Measurements from ENCODE around the gene CFAP299.

Gene CFAP299

DNA sequence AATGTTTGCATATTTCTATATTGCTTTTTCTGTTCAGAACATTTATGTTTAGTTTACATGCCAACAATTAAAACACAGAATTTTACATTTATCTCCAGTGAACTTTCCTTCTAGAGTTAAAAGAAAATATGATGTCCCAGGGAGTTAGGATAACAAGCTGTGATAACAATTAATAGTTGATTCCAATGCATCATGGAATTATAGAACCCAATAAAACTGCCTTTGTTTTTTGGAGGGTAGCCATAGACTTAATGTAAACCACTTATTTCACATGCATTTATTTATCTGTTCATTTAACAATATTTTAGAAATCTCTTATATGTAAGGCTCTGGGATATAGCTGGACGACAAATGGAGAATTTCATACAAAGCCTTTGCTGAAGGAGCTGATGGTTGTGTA lies 180.0 kb downstream of the CFAP299 start:
- no peak for DNase-seq (ENCODE audit: low read depth in 2 of 2)

DNA sequence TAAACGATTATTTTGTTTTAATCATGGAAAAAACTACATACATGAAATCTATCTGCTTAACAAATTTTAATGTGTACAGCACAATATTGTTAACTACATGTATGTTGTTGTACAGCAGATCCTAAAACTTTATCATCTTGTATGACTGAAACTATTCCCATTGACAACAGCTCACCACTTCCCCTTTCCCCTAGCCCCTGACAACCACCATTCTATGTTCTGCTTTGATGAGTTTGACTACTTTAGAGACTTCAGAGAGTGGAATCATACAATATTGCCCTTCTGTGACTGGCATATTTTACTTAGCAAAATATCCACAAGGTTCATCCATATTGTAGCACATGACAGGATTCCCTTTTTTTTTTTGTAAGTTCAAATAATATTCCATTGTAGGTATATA lies 185.9 kb downstream of the CFAP299 start:
- DNase-seq (ENCODE audit: low read depth in 2 of 2) = no peak

DNA sequence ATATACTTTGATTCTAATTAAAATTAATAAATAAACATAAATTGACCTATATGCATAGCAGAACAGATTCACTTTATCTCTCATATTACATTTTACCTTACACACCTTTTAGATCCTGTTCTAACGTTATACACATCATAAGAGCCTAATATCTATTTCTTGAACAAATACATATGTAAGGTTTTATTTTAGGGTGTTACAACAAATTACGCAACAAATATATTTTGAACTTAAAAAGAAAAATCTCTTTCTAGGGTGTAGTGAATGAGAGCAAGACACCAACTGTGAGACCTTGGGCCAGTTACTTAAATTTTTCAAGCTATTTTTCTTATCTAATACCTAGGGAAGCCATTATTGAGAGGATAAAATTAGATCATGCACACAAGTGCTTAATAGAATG lies 191.2 kb downstream of the CFAP299 start:
- DNase-seq (ENCODE audit: low read depth in 2 of 2) = no peak

DNA sequence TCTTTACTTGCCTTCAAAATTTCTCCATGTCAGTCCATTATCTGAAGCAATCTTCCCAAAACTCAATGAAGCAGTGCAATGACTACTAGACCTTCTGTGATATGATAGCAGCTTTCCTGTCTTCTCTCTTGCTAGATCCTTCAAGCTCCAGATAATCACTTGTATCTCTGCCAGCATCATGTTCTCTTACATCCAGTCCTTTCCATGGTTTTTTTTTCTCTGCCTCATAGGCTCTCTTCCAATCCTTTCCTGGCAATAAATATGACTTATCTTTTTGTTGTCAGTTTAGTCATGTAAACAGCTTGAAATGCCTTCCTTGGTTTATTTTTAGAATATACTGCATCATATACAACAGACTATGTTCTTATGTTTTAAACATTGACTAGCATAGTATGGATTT lies 193.5 kb downstream of the CFAP299 start:
- no peak for DNase-seq (ENCODE audit: low read depth in 2 of 2)

DNA sequence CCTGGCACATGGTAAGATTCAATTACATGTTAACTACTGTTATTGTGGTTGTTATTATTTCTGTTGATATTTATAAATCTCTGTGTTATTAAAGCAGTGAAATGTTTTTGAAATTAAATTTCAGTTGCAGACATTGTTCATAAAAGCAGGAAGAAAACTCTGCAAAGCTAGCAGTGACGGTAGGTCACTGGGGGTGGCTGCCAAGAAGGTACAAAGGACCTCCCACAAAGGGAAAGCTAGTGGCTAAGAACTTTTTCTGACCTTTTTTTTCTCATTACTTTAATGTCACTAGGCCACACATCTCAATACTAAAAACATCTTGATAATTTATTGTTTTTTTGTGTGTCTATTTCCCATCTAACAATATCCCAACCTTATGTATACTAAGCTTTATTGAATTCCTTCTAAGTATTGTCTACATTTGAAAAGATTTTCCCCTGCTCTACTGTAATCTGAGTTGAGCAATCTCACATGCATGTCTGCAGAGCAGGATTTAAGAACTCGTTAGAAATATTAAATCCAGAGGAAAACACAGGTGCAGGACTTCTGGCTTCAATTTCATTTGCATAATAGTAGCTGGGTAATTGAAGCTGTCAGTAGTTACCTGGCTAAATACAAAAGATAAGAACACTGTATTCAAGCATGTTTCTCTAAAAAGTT lies 197.3 kb downstream of the CFAP299 start:
- DNase-seq (ENCODE audit: low read depth in 2 of 2) = no peak

DNA sequence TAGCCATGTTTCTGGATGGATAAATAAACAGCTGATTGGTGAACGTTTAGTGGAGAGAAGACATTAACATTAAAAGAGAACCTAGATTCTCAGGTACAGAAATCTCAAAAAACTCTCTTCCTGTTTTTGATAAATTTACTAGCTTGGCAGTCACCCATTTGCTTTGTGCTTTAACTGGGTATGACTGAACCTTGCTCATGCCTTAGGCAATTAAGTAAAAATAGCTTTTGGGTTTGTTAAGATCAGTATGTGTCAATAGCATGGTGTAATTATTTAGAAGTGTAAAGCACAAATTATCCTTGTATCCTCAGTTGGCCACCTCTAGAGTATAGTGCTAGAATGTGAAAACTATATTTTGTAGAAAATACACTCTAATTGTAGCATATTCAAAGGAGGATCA lies 200.0 kb downstream of the CFAP299 start:
- DNase-seq (ENCODE audit: low read depth in 2 of 2) = no peak

DNA sequence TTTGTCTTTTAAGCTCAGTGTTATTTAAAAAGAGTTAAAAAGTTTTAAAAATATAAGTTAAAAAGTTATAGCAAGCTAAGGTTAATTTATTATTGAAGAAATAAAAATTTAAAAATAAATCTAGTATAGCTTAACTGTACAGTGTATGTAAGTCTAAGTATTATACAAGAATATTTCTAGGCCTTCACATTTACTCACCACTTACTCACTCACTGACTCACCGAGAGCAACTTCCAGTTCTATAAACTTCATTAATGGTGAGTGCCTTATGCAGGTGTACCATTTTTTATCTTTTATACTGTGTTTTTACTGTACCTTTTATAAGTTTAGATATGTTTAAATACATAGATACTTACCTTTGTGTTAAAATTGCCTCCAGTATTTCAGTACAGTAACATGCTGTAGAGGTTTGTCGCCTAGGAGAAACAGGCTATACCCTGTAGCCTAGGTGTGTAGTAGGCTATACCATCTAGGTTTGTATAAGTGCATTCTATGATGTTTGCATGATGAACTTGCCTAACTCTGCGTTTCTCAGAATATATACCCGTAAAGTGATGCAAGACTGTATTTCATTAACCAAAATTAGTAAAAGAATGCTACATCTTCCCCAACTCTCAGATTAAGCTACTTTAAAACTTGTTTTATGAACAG lies 202.9 kb downstream of the CFAP299 start:
- no peak for DNase-seq (ENCODE audit: low read depth in 2 of 2)

DNA sequence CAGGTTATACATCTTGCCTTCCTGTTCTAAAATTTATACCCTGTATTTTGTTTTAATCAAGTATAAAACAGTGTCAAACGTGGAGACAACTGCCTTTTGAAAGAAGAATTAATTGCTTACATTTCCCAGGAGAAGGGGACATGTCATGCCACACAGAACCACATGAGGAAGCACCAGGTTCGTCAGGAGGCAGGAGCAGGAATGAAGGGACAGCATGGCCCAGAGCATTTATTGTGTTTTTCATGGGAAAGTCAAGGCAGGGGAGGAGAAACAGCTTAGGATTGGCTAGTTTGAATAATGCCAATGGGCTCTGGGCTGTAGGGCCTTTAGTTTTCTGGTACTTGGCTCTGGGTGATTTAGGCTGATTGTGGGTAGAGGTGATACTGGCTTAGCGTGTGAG lies 203.7 kb downstream of the CFAP299 start:
- DNase-seq (ENCODE audit: low read depth in 2 of 2) = no peak

DNA sequence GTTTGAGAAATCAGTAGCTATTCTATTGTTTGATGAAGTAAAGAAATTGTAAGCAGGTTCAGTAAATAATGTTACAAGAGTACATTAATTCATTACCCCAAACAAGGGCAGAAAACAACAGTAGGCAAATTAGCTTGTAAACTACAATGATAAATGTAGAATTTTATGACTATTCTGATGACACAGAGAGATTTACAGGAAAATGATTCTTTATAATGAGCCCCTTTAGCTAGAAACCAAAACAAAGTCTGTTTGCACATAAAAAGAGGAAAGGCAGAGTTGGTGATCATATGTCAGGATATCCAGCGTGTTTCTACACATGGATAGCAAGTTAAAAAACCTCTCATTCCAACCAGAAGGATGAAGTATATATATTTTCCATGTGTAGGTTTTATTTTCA lies 204.8 kb downstream of the CFAP299 start:
- DNase-seq (ENCODE audit: low read depth in 2 of 2) = no peak

DNA sequence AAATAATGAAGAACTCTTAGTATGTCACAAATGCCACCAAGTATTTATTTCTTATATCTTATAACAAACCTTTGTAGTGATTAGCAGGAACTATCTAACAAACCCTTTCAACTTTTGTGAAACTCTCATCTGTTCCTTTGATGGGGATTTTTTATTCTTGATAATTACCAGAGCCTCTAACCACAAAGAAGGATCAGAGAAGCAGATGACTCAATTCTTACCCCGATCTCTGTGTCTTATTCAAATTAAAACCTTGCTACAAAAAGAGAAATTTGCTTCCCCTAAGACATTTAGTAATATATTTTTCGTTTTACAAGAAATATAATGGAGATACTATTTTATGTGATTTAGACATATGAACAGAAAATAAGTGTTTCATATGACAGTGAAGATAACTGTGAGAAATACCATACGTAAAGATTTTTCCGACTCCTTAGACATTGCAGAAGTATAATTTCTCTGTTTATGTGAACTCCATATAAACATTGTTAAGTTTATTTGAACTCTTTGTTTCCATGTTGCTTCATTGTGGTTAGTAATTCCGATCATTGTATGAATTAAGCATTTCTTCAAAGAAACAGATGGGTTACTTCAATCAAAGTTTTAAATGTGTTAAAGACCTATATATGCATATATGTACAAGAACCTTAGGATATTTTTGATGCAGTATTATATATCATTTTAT lies 205.4 kb downstream of the CFAP299 start:
- DNase-seq (ENCODE audit: low read depth in 2 of 2) = no peak

DNA sequence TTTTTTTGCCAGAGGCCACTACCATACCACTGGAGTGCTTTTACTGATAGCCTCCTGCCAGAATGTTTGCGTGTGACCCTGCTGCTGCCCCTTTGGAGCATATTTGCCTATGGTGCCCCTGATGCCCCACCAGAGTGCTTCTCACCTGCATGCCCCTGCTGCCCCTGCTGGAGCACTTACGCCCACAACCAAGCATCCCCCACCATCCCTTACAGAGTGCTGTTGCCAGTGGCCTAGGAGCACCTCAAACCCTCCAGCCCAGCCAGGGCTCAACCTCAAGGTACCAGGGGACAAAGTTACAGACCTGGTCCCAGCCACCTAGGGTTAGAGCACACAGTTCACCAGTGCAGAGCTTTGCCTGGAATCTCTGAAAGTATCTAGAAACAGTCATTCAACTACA lies 207.2 kb downstream of the CFAP299 start:
- DNase-seq (ENCODE audit: low read depth in 2 of 2) = no peak

DNA sequence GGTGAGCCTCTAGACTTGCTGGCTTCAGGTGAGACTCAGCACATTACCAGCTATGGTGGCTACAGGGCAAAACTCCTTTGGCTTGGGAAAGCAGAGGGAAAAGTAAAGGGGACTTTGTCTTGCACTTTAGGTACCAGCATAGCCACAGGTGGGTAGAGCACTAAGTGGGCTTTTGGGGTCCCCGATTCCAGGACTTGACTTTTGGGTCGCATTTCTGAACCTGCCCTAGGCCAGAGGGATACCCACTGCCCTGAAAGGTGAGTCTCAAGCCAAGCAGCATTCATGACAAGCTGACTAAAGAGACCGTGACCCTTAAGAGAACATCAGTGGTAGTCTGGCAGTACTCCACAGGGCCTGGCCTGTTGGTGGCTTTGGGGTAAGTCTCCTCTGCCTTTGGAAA lies 224.8 kb downstream of the CFAP299 start:
- DNase-seq (ENCODE audit: low read depth in 2 of 2) = no peak

DNA sequence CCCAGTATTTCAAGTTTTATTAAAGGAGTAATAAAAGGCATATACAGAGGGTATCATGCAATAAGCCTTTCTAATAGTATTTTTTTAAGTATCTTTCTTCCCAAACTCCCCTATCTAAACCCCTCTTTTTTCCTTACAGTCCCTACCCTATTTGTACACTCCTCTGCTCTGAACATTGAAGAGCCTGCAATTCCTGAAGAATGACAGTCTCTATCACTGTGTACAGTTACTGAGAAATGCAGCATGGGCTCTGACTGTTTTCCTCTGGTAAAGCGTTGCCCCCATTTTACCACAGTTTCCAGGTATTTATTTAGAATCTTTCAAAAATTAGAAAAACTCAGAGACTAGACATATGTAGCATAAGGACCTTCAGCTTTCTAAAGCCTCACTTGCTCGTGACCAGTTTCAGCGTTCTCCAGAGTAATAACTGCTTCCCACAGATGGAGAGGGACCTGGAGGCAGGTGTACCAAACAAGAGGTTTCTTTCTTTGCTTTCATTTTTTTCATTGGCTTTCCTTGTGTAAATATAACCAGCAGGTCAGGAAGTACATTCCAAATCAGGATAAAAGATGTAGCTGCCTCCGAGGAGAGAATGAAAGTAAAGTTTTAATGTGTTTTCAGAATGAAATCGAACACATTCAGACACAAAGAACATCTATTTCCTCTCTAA lies 230.8 kb downstream of the CFAP299 start:
- DNase-seq (ENCODE audit: low read depth in 2 of 2) = no peak

DNA sequence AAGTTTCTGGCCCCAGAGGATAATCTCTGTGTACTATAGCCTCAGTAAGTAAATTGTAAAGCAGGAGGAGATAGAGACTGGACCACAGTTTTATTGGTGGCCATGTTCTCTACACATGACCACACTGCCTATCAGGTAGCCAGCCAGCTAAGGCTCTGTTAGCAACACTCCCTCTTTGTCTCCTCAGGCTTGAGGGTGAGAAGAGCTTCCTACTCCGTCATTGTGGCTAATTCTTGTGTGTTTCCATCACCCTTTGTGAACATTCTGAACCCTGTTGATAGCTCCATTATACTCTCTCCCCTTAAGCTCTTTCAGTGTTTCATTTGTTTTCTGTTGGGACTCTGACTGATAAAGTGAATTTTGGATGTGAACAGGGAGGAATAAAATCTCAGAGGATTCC lies 233.4 kb downstream of the CFAP299 start:
- no peak for DNase-seq (ENCODE audit: low read depth in 2 of 2)

DNA sequence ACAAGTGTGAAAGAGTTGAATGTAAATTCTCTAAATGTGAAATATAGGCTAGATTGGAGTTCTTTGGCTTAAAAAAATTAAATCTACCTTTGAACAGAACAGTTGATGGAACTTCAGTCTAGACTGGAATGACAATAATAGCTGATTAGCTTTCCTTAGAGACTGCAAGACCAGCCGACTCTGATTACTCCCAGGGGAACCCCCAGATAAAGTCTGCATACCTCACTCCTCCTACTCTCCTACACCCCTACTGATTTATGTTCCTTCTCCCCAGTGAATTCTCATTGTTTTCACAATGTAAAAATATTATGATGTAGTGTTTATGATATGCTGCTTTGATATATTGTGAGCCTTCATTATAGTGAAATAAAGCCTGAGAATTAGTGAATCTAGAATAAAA lies 241.3 kb downstream of the CFAP299 start:
- no peak for DNase-seq (ENCODE audit: low read depth in 2 of 2)

DNA sequence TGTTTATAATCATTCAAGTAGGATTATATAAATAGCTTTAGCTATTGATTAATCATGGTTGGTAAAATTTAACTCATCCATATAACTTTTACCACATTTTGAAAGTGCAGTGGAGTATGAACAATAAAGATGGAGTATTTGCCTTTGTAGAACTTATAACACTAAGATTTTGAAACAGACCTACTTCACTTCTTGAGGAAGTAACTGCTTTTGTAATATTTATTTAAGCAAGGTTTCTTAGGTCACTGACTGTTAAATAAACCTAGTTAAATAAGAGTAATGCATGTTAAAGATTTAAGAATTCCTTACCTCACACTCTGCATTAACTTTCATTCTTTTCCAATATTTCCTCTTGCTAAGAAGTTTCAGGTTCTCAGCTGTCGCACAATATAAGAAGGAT lies 242.5 kb downstream of the CFAP299 start:
- DNase-seq (ENCODE audit: low read depth in 2 of 2) = no peak

DNA sequence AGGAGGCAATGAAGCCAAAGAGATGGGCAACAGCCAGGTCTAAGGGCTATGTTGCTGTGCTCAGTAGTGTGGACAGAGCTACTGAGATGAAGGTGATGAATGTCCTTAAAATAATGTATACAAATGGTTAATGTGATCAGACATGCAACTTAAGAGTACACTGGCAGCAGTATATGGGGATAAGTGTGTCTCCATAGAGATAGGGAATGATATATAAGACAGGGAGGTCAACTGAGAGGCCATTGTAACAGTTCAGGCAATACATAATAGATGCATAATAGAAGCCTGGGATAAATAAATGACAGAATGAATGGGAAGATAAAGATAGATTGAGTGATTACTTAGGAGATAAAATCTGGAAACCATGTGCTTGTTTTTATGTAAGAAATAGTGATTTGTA lies 250.0 kb downstream of the CFAP299 start:
- DNase-seq (ENCODE audit: low read depth in 2 of 2) = no peak

DNA sequence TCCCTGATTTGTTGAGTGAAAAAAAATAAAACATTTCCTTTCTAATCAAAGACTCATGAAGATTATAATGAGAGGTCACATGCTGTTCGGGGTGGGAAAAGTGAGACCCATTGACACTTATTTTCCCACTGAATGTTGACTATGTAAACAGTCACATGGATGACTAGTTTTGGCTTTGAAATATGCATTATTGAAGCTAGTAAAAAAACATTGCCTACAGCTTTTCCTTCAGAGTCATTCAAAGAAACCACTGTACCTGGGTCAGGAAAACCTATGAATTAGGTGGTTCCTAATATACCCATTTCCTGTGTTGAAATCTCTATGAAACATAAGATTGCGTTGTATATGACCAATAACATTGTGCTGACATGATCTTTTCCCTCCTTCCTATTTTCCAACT lies 251.2 kb downstream of the CFAP299 start:
- DNase-seq (ENCODE audit: low read depth in 2 of 2) = no peak

DNA sequence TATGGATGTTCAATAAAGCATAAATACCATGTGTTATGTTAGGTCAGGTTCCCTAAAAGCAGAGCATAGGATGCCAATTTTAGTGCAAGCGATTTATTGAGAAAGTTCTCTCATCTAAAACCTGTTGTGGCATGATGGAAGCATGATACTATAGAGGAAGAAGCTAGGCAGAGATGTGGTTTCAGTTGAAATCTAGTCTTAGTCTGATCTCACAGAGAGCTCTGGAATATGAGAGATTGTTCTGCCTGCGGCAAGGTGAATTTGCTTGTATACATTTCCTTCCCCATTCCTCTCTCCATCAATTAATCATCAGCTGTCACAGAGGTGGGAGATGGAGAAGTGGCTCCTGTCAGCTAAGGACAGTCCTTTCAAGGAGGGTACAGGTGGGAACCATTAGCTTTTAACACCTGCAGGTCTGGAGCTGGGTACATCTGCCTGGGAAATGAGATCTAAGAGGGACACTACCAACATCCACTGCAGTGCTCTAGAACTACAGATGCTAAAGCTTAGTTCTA lies 252.4 kb downstream of the CFAP299 start:
- no peak for DNase-seq (ENCODE audit: low read depth in 2 of 2)

DNA sequence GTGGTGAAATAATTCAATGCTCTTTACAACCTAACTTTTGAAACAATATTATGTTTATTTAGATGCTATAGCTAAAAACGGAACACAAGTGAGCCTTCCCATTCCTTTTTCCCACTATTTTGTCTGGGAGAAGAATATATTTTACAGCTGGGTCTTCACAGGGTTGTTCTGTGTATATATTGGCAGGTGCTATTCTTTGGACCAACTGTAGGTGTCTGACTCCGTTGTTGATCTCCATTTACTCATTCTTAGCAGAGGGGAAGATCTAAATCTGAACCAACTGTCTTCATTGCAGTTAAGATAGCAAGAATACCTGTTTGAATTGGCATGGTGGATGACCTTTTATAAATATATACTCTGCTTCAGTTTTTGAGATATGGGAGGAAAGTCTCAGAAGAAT lies 257.4 kb downstream of the CFAP299 start:
- DNase-seq (ENCODE audit: low read depth in 2 of 2) = no peak

DNA sequence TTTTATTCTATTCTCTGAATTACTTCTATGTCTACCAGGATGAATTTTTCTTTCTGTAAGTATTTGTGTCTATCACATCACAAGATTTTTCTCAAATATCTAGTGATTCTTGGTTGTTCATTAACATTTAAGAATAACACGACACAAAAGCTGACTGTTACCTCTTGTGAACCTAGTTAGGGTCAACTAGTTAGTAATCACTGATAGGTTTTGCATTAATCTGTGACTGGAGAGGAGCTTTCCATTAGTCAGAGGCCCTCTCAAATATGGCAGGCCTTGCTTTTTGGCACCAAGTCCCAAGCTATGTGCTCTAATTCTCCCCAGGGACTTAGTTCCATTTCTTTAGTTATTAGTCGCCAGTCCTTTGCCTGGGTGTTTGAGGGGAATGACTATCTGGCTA lies 259.2 kb downstream of the CFAP299 start:
- DNase-seq (ENCODE audit: low read depth in 2 of 2) = no peak

DNA sequence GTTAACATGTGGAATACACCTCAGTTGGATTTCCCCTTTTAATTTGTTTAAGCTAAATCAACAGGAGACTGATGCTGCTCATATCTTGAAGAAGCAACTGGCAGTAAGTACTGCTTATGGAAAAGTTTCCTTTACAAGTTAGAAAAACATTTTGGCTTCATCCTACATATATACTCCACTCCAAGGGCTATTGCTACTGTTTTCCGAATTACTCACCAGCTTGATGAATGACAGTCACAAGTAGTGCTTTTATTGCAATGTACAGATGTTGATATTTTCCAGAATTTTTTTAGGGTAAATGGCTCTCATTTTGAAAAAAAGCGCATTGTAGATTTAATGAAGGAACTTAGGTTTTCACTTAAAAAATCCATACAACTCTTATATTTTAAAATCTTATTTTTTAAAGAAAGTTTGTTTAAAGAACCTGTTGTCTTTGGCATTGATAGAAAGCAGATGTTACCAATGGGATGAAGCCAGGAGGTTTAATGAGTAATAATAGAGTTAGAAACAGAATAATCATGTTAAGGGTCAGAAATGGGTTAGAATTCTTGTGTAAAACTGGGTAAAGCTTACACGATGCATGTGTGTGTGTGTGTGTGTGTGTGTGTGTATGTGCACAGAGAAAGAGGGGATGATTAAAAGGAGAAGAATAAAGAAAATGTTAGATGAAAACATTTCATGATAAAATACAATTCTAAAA lies 272.9 kb downstream of the CFAP299 start:
- no peak for DNase-seq (ENCODE audit: low read depth in 2 of 2)

Measured in stimulated activated CD4-positive, alpha-beta T cell treated with anti-CD3 and anti-CD28 coated beads, Interleukin-15, amount 100 ng/mL, for 48 hours (primary cell).